Smooth muscle cell (in vitro differentiated cells): ENCODE results near the gene RUNX2. TPM values are rescaled to one million over a fixed set of nuclear protein-coding genes. Genes with fewer than 3 reads are reported as not detected.
A peak's percentile ranks its signal among the peaks of the same experiment; 100 is the strongest.

ENCODE experiments used
- DNase-seq: peaks from one replicate; lab custom pipeline; 2025; ENCODE audit not compliant: unreplicated experiment; lab: John Stamatoyannopoulos, UW
- H2AFZ ChIP-seq: fragments of 200-600 bp; sonication (generic); 2 replicates; pipeline ENCODE4 v1.6.0; 2016; ENCODE audit warnings: antibody characterized with exemption, low read depth, mild to moderate bottlenecking
- H3F3A ChIP-seq: fragments of 200-600 bp; sonication (generic); 2 replicates; pipeline ENCODE4 v1.6.0; 2017; ENCODE audit warnings: antibody characterized with exemption, low read depth
- H3K27ac ChIP-seq: fragments of 200-600 bp; sonication (generic); 2 replicates; pipeline ENCODE4 v1.5.1; 2016; ENCODE audit warnings: low read depth, mild to moderate bottlenecking
- H3K27me3 ChIP-seq: fragments of 200-600 bp; sonication (generic); 2 replicates; pipeline ENCODE4 v1.6.1; 2016; ENCODE audit warnings: low read depth, mild to moderate bottlenecking
- H3K36me3 ChIP-seq: fragments of 200-600 bp; sonication (generic); 2 replicates; pipeline ENCODE4 v1.5.1; 2016; ENCODE audit warnings: low read depth
- H3K4me1 ChIP-seq: fragments of 200-600 bp; sonication (generic); 2 replicates; pipeline ENCODE4 v1.5.1; 2016; ENCODE audit warnings: low read depth
- H3K4me2 ChIP-seq: fragments of 200-600 bp; sonication (generic); 2 replicates; pipeline ENCODE4 v1.6.0; 2016; ENCODE audit warnings: mild to moderate bottlenecking
- H3K4me3 ChIP-seq: fragments of 200-600 bp; sonication (generic); 2 replicates; pipeline ENCODE4 v1.5.1; 2016; ENCODE audit warnings: mild to moderate bottlenecking
- H3K79me2 ChIP-seq: fragments of 200-600 bp; sonication (generic); 2 replicates; pipeline ENCODE4 v1.6.0; 2016; ENCODE audit warnings: low read depth, mild to moderate bottlenecking
- H3K9ac ChIP-seq: fragments of 200-600 bp; sonication (generic); 2 replicates; pipeline ENCODE4 v1.6.0; 2016; ENCODE audit warnings: low read depth
- H3K9me3 ChIP-seq: fragments of 200-600 bp; sonication (generic); replicated peaks from 2 replicates; pipeline ENCODE4 v1.5.1; 2016; ENCODE audit warnings: low read depth
- H4K20me1 ChIP-seq: fragments of 200-600 bp; sonication (generic); 2 replicates; pipeline ENCODE4 v1.6.0; 2016; ENCODE audit warnings: low read depth
- WGBS: methylation state at CpG from one replicate; pipeline ENCODE4 v1.1.7; 2016; ENCODE audit warnings: low lambda C conversion rate; 5-methylcytosine and 5-hydroxymethylcytosine counted together
- polyA plus RNA-seq: library from polyadenylated mRNA; unstranded; fragments of >200 nt; fragmentation: Nextera tagmentation; extraction: Ambion mirVana; gene quantifications from 2 replicates; pipeline ENCODE4 v1.2.1, GENCODE V29; 2016
- total RNA-seq: library from RNA; depleted of rRNA; stranded (reverse); fragments of >200 nt; gene quantifications from 2 replicates; pipeline ENCODE4 v1.2.3, GENCODE V29; 2014
- TF ChIP-seq, protein P1 (sequence below): fragments of 200-600 bp; sonication (generic); IDR thresholded peaks from 2 replicates; pipeline ENCODE4 v1.5.1; 2017; ENCODE audit warnings: borderline replicate concordance, mild to moderate bottlenecking, antibody characterized with exemption; ENCODE audit not compliant: insufficient read depth, poor library complexity, severe bottlenecking

Gene RUNX2
- total and polyA plus RNA-seq, 2 experiments from 2014 or later = 12.5 to 16.4 TPM

DNA sequence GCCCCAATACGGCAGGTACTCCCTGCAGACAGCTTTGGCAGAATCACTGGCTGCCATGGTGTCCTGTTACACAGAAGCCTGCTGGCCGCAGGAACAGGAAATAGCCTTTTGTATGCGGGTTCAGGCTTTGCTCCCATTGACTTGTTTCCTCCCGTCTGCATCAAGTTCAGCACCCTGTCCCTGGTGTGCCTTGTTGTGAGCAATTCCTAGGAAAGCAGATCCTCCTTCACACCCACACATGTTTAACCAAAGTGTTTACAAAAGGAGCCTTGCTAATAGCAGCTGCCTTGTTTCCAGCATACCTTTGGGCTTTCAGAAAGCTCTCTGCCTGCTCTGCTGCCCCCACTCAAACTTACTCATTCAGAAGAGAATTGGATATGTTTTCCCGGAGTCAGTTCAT is 176.8 kb downstream of the RUNX2 start:
- no peak for DNase-seq
- Histone ChIP-seq H3K27ac (peak overlapping the region; percentile 73), H2AFZ (no peak overlapping the region), H3K4me2 (peak overlapping the region; percentile 78), H3K27me3 (no peaks in the 10 kb centered on the region), H3F3A (peaks cover 26% of the 10 kb centered on the region), H3K79me2 (peaks cover 10% of the 10 kb centered on the region), H3K36me3 (peaks cover 6% of the 10 kb centered on the region), H3K4me3 (no peak overlapping the region), H4K20me1 (no peaks in the 10 kb centered on the region), H3K9ac (no peak overlapping the region), H3K9me3 (no peaks in the 10 kb centered on the region), H3K4me1 (peaks cover 15% of the 10 kb centered on the region)
- 11% methylated on average over 5 of the region's 5 CpGs for WGBS
- TF ChIP-seq, protein P1, sequence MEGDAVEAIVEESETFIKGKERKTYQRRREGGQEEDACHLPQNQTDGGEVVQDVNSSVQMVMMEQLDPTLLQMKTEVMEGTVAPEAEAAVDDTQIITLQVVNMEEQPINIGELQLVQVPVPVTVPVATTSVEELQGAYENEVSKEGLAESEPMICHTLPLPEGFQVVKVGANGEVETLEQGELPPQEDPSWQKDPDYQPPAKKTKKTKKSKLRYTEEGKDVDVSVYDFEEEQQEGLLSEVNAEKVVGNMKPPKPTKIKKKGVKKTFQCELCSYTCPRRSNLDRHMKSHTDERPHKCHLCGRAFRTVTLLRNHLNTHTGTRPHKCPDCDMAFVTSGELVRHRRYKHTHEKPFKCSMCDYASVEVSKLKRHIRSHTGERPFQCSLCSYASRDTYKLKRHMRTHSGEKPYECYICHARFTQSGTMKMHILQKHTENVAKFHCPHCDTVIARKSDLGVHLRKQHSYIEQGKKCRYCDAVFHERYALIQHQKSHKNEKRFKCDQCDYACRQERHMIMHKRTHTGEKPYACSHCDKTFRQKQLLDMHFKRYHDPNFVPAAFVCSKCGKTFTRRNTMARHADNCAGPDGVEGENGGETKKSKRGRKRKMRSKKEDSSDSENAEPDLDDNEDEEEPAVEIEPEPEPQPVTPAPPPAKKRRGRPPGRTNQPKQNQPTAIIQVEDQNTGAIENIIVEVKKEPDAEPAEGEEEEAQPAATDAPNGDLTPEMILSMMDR = no peak

- Histone ChIP-seq H3K4me1 (peaks cover 15% of the 10 kb centered on the region), H3K9me3 (no peaks in the 10 kb centered on the region), H3K9ac (no peak overlapping the region), H2AFZ (no peak overlapping the region), H3K79me2 (peaks cover 5% of the 10 kb centered on the region), H3K4me2 (peak overlapping the region; percentile 78), H3K4me3 (no peak overlapping the region), H3F3A (peaks cover 21% of the 10 kb centered on the region), H3K36me3 (peaks cover 6% of the 10 kb centered on the region), H3K27me3 (no peaks in the 10 kb centered on the region), H4K20me1 (no peaks in the 10 kb centered on the region), H3K27ac (peak overlapping the region; percentile 73)
- no peak for DNase-seq
- TF ChIP-seq, protein P1 = no peak
- 42% methylated on average over 2 of the region's 2 CpGs for WGBS
These were observed 177.3 kb downstream of the RUNX2 start for GRCh38 chr6:45505470-45505869.

DNA sequence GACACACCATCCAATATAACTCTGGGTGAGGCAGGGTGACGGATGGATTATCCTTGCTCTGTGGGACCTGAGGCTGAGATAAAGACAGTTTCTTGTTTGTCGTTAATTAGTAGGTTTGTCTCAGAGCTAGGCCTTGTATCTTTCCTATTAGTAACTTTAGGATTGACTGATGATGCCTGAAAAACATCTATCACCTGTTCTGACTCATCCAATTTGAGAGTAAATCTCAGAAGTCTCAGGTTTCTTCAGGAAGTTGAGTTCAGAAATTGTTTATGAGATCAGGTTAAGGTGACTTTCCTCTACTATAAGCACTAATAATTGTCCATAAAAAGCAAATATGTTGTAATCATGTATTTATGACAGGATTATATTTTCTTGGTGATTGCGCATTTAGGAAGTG is 179.1 kb downstream of the RUNX2 start:
- H3K27ac ChIP-seq = peak overlapping the region; percentile 33
- no peaks in the 10 kb centered on the region for H4K20me1 ChIP-seq
- DNase-seq = no peak
- no peak overlapping the region for H3K4me3 ChIP-seq
- TF ChIP-seq, protein P1 = no peak
- H3K4me2 ChIP-seq = no peak overlapping the region
- no peak overlapping the region for H2AFZ ChIP-seq
- peaks cover 5% of the 10 kb centered on the region for H3K79me2 ChIP-seq
- no peak overlapping the region for H3K9ac ChIP-seq
- H3K9me3 ChIP-seq = no peaks in the 10 kb centered on the region
- H3F3A ChIP-seq = peaks cover 21% of the 10 kb centered on the region
- H3K4me1 ChIP-seq = peaks cover 23% of the 10 kb centered on the region
- H3K27me3 ChIP-seq = no peaks in the 10 kb centered on the region
- 85% methylated on average over 3 of the region's 3 CpGs for WGBS
- peaks cover 6% of the 10 kb centered on the region for H3K36me3 ChIP-seq

DNA sequence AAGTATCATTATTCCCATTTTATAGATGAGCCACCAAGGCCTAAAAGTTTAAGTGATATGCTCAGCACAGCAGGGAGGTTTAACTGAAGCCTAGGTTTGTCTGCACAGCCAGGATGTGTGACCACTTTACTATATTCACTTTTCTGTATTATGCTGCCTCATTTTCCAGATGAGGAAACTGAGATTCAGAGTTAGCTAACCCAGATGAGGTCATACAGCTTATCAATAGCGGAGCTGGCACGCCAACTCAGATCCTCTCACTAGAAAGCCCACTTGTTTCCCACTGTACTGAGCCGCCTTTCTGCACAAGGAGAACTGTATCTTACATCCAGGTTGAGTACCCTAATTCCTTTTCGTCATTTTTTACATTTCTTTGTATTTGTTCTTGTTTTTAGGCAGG is 181.3 kb downstream of the RUNX2 start:
- no peaks in the 10 kb centered on the region for H4K20me1 ChIP-seq
- TF ChIP-seq, protein P1 = no peak
- H3K9ac ChIP-seq = no peak overlapping the region
- peaks cover 5% of the 10 kb centered on the region for H3K79me2 ChIP-seq
- no peak for DNase-seq
- no peak overlapping the region for H3K4me3 ChIP-seq
- H3K27ac ChIP-seq = no peak overlapping the region
- peaks cover 33% of the 10 kb centered on the region for H3K4me1 ChIP-seq
- H3K36me3 ChIP-seq = peaks cover 10% of the 10 kb centered on the region
- peaks cover 14% of the 10 kb centered on the region for H3F3A ChIP-seq
- WGBS = 84% methylated on average over 4 of the region's 4 CpGs
- no peak overlapping the region for H2AFZ ChIP-seq
- H3K4me2 ChIP-seq = no peak overlapping the region
- no peaks in the 10 kb centered on the region for H3K27me3 ChIP-seq
- H3K9me3 ChIP-seq = no peaks in the 10 kb centered on the region
